Neutrophil (primary cell): ENCODE measurements around the gene ZNF343.
"Not testable (repeated sequence)": the region's sequence is repeated elsewhere in the genome, so short reads cannot be mapped to it uniquely, and the experiment has no call there.

Source experiments
- H3K27ac ChIP-seq: fragments of 200-600 bp; sonication (generic); 2 replicates; pipeline ENCODE4 v1.5.1; 2016; ENCODE audit warnings: mild to moderate bottlenecking, moderate library complexity
- H3K27me3 ChIP-seq: fragments of 200-600 bp; sonication (generic); 2 replicates; pipeline ENCODE4 v1.6.0; 2016; ENCODE audit warnings: mild to moderate bottlenecking
- H3K36me3 ChIP-seq: fragments of 200-600 bp; sonication (generic); 2 replicates; pipeline ENCODE4 v1.5.1; 2017
- H3K4me1 ChIP-seq, 2 experiments: fragments of 200-600 bp in 1 of 2; sonication (generic) in 1 of 2; 1 replicate in 1 of 2; 2 replicates in 1 of 2; pipeline versions ENCODE4 v1.5.1 to v1.6.1; 2013 to 2016; ENCODE audit warnings: low read depth in 1 of 2, low read length in 1 of 2, mild to moderate bottlenecking in 1 of 2, moderate library complexity in 1 of 2; ENCODE audit not compliant: control insufficient read depth in 1 of 2, insufficient read depth in 1 of 2
- H3K4me3 ChIP-seq, 2 experiments: fragments of 200-600 bp in 1 of 2; sonication (generic) in 1 of 2; 1 replicate in 1 of 2; 2 replicates in 1 of 2; pipeline ENCODE4 v1.5.1; 2013 to 2016; ENCODE audit warnings: low read depth in 1 of 2, low read length in 1 of 2, mild to moderate bottlenecking in 1 of 2, moderate library complexity in 1 of 2
- H3K9me3 ChIP-seq: fragments of 200-600 bp; sonication (generic); 2 replicates; pipeline ENCODE4 v1.5.1; 2016
- TF ChIP-seq, protein P1 (sequence below): fragments of 200-600 bp; sonication (generic); IDR thresholded peaks from 2 replicates; pipeline ENCODE4 v1.5.1; 2016; ENCODE audit warnings: antibody characterized with exemption

ZNF343 gene

DNA sequence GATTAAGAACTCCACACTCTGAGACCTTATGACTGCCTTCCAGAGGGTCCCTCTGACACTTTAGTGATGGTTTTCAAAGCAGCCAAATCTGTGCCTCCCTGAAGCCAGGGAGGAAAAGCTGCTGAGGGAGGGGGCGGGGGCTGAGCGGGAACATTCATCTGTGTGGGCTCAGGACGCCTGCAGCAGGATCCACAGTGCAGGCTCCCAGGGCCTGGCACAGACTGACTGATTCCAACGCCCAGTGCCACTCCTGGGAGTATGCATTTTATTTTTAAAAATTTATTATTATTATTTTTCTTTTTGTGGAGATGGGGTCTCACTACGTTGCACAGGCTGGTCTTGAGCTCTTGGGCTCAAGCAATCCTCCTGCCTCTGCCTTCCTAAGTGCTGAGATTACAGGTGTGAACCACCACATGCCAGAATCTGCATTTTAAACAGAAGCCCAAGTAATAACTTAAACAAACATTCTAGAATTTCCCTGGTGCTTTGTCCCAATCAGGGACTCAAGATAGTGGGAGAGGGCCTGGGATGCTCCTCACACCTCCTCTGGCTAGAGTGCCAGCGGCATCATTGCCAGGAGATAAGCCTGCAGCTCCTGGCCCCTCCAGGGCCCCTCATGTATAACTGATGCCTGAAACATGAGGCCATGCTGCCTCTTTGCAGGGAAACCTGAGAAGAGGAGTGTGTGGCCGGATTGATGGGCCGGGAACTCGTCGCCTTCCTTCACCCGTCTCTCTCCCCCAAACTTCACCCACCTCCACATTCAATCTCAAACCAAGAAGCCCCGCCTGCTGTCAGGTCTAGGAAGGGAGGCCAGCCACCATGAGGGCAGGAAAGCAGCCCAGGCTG is 27.2 kb upstream of the ZNF343 start:
- Histone ChIP-seq H3K27ac (no peak overlapping the region), H3K4me3 (no peak overlapping the region), H3K27me3 (peaks cover 99% of the 10 kb centered on the region), H3K9me3 (no peaks in the 10 kb centered on the region), H3K36me3 (no peaks in the 10 kb centered on the region), H3K4me1 (no peaks in the 10 kb centered on the region)
- TF ChIP-seq, protein P1, sequence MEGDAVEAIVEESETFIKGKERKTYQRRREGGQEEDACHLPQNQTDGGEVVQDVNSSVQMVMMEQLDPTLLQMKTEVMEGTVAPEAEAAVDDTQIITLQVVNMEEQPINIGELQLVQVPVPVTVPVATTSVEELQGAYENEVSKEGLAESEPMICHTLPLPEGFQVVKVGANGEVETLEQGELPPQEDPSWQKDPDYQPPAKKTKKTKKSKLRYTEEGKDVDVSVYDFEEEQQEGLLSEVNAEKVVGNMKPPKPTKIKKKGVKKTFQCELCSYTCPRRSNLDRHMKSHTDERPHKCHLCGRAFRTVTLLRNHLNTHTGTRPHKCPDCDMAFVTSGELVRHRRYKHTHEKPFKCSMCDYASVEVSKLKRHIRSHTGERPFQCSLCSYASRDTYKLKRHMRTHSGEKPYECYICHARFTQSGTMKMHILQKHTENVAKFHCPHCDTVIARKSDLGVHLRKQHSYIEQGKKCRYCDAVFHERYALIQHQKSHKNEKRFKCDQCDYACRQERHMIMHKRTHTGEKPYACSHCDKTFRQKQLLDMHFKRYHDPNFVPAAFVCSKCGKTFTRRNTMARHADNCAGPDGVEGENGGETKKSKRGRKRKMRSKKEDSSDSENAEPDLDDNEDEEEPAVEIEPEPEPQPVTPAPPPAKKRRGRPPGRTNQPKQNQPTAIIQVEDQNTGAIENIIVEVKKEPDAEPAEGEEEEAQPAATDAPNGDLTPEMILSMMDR = no peak

DNA sequence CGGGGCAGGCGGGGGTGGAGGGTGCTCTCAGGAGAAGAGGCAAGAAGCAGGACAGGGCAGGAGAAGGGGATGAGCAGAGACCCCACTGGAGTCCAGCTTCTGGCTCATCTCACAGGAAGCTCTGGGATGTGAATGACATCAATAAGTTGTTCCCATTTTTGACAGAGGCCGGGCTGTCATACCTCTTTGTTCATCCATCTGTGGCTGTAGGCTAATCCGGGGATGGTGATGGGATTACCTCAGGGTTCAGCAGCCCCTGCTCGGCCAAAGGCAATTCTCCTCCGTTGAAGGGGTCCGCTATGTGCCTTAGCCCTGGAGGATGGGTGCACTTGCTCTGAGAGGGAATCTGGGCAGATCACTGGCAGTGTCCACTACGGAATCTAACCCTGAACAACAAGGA is 24.4 kb upstream of the ZNF343 start:
- H3K9me3 ChIP-seq = no peaks in the 10 kb centered on the region
- H3K4me3 ChIP-seq = no peak overlapping the region
- H3K36me3 ChIP-seq = no peaks in the 10 kb centered on the region
- TF ChIP-seq, protein P1 = no peak
- peaks cover 99% of the 10 kb centered on the region for H3K27me3 ChIP-seq
- no peak overlapping the region for H3K27ac ChIP-seq
- H3K4me1 ChIP-seq = no peaks in the 10 kb centered on the region

DNA sequence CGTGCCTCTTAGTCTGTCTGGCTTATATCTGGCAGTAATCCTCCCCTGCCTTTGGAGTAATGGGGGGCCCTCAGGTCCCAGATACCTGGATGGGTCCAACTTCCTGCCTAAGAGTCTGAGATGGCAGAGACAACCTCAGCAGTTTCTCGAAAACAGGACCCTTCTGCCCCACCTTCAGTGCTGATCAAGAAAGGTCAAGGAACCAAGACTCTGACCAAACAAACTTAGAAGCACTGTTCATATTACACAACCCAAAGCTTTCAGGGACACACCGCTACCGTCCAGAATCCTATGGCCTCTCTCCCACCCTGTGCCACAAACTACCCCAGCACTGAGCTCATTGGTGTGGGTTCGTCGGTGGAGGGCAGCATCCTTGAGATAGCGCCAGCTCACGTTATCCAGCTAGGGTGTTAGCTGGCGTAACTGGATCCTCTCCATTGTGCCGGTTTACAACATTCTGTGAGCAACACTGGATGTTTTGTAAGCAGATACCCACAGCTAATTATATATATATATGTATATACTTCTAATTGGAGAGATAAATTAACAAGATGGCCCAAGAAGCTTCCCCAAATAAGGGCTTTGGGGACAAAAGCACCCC is 20.1 kb upstream of the ZNF343 start:
- Histone ChIP-seq H3K27ac (no peak overlapping the region), H3K9me3 (no peaks in the 10 kb centered on the region), H3K36me3 (no peaks in the 10 kb centered on the region), H3K4me1 (peaks cover 14 to 15% of the 10 kb centered on the region in 2 experiments), H3K4me3 (no peak overlapping the region), H3K27me3 (peaks cover 100% of the 10 kb centered on the region)
- TF ChIP-seq, protein P1 = no peak

DNA sequence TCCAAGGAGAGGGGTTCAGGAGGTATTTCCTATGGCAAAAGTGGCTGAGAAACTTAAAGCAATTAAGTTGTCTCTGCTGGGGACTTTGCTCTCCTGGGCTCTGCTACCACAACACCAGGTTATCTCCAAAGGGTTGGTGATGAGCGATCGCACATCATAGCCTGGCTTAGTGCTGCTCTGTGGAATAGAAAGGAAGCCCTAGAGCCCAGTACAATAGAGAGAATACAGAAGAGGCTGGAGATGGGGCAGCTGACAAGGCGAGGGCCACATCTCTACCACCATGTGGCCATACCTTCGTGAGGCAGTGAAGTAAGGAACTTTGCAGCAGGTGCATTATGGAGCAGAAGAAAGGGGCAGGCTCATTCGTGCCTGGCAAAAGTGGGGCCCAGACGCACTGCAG is 19.0 kb upstream of the ZNF343 start:
- Histone ChIP-seq H3K4me1 (peaks cover 14 to 15% of the 10 kb centered on the region in 2 experiments), H3K4me3 (no peak overlapping the region)

DNA sequence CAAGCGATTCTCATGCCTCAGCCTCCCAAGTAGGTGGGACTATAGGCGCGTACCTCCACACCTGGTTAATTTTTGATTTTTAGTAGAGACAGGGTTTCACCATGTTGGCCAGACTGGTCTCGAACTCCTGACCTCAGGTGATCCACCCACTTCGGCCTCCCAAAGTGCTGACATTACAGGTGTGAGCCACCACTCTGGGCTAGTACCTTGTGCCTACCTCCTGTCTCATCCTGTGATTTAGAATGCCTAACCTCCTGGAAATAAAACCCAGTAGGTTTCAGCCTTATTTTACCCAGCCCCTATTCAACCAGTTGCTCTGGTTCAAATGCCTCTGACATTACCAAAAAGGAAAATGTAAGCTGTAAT is 17.5 kb upstream of the ZNF343 start:
- not testable (repeated sequence) for H3K9me3 ChIP-seq, H3K4me3 ChIP-seq, H3K27ac ChIP-seq, H3K36me3 ChIP-seq
- Histone ChIP-seq H3K4me1 (peaks cover 14 to 15% of the 10 kb centered on the region in 2 experiments), H3K27me3 (peaks cover 98% of the 10 kb centered on the region)

More for the DNA sequence above, 19.0 kb upstream of the ZNF343 start:
- no peaks in the 10 kb centered on the region for H3K9me3 ChIP-seq
- no peak overlapping the region for H3K27ac ChIP-seq
- TF ChIP-seq, protein P1 = no peak
- no peaks in the 10 kb centered on the region for H3K36me3 ChIP-seq
- H3K27me3 ChIP-seq = peaks cover 98% of the 10 kb centered on the region
